Measurements from ENCODE around the gene OXLD1.
A peak's percentile ranks its signal among the peaks of the same experiment; 100 is the strongest.

The OXLD1 gene

DNA sequence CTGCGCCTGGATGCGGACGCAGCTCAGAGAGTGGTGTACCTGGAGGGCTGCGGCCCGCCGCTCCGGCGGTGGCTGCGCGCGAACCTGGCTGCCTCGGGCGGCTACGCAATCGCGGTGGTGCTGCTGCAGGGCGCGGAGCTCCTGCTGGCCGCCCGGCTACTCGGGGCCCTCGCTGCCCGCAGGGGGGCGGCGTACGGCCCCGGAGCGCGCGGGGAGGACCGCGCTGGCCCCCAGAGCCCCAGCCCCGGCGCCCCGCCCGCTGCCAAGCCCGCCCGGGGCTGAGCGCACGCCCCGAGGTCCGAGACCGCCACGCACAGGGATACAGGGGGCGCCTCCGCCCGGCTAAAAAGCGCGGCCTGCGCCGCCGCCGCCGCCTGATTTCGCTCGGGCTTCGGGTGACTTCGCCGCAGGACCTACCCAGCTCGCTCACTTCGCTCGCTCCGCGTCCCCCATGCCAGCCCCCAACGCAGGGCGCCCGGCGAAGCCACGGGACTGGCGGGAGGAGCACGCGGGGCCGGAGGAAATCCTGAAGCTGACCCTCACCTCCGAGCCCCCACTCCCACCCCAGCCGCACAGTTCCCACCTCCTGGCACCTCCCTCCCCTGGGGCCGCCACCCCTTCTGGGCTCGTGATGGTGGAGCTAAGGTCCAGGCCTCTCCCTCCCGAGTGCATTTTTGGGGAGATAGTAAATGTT, 18.2 kb downstream of the OXLD1 start:
- 4 to 9% methylated on average over 40 to 57 of the region's 78 CpGs for WGBS, 2 experiments (ENCODE audit: insufficient coverage in 2 of 2)
- Histone ChIP-seq H3K9me3 (ENCODE audit: control insufficient read depth, low read length) (no peaks in the 10 kb centered on the region), H3K4me1 (ENCODE audit: control insufficient read depth, insufficient read depth, low read length, poor library complexity, severe bottlenecking) (no peaks in the 10 kb centered on the region), H3K4me3 (ENCODE audit: extremely low read depth, insufficient read depth, low read length, poor library complexity, severe bottlenecking) (peak overlapping the region; percentile 5), H3K27ac (ENCODE audit: low read depth, low read length, severe bottlenecking) (no peak overlapping the region), H3K36me3 (ENCODE audit: control insufficient read depth, insufficient read depth, low read length) (no peaks in the 10 kb centered on the region)

DNA sequence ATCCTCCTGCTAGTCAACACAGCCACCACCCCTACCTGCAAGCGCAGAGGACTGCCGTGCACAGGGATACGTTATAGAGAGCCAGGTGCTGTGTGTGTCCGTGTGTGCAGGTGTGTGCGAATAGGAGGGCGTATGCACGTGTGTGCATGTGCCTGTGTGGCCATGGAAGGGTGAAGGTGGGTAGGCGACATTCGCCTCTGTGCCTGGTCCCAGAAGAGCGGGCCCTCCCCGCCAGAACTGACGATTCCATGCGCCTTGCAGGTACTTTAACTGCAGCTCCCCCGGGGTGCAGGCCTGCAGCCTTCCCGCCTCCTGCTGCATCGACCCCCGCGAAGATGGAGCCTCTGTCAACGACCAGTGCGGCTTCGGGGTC, 18.8 kb downstream of the OXLD1 start:
- Histone ChIP-seq H3K27ac (ENCODE audit: low read depth, low read length, severe bottlenecking) (no peak overlapping the region), H3K4me3 (ENCODE audit: extremely low read depth, insufficient read depth, low read length, poor library complexity, severe bottlenecking) (no peak overlapping the region), H3K4me1 (ENCODE audit: control insufficient read depth, insufficient read depth, low read length, poor library complexity, severe bottlenecking) (peaks cover 2% of the 10 kb centered on the region), H3K9me3 (ENCODE audit: control insufficient read depth, low read length) (no peaks in the 10 kb centered on the region), H3K36me3 (ENCODE audit: control insufficient read depth, insufficient read depth, low read length) (no peaks in the 10 kb centered on the region)
- 37 to 38% methylated on average over 15 to 18 of the region's 21 CpGs for WGBS, 2 experiments (ENCODE audit: insufficient coverage in 2 of 2)

DNA sequence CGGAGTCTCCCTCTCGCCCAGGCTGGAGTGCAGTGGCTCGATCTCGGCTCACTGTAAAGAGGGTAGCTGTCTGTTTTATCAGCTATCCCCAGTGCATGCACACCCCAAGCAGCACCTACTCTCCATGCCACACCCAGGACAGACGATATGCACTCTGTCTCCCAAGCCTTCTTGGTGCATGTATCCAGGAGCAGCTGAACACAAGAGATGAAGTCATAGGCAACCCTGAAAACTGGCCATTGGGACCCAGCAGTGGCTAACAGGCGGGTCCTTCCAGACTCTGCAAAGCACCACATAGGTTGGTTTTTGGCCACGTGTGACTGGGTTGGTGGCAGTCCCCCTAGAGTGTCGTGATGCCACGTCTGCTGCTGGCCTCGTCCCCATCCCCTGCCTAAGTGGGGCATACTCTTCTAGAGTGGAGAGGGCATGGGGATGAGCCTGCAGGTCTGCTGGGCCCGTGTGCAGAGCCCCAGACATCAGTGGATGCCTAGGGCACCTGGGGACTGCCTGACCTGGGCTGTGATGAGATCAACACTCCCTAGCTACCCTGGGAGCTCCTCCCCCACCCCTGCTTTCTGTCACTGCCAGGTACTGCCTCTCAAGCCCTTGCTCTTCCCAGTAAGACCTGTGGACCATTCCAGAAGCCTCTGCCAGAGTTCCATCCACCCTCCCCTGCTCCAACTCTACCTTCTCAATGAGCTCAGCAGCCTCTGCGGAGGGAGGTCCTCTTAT, 19.4 kb downstream of the OXLD1 start:
- Histone ChIP-seq H3K4me1 (ENCODE audit: control insufficient read depth, insufficient read depth, low read length, poor library complexity, severe bottlenecking) (peaks cover 8% of the 10 kb centered on the region), H3K9me3 (ENCODE audit: control insufficient read depth, low read length) (no peaks in the 10 kb centered on the region), H3K36me3 (ENCODE audit: control insufficient read depth, insufficient read depth, low read length) (no peaks in the 10 kb centered on the region), H3K4me3 (ENCODE audit: extremely low read depth, insufficient read depth, low read length, poor library complexity, severe bottlenecking) (no peak overlapping the region), H3K27ac (ENCODE audit: low read depth, low read length, severe bottlenecking) (no peak overlapping the region)
- 84 to 86% methylated on average over 4 to 7 of the region's 12 CpGs for WGBS, 2 experiments (ENCODE audit: insufficient coverage in 2 of 2)

DNA sequence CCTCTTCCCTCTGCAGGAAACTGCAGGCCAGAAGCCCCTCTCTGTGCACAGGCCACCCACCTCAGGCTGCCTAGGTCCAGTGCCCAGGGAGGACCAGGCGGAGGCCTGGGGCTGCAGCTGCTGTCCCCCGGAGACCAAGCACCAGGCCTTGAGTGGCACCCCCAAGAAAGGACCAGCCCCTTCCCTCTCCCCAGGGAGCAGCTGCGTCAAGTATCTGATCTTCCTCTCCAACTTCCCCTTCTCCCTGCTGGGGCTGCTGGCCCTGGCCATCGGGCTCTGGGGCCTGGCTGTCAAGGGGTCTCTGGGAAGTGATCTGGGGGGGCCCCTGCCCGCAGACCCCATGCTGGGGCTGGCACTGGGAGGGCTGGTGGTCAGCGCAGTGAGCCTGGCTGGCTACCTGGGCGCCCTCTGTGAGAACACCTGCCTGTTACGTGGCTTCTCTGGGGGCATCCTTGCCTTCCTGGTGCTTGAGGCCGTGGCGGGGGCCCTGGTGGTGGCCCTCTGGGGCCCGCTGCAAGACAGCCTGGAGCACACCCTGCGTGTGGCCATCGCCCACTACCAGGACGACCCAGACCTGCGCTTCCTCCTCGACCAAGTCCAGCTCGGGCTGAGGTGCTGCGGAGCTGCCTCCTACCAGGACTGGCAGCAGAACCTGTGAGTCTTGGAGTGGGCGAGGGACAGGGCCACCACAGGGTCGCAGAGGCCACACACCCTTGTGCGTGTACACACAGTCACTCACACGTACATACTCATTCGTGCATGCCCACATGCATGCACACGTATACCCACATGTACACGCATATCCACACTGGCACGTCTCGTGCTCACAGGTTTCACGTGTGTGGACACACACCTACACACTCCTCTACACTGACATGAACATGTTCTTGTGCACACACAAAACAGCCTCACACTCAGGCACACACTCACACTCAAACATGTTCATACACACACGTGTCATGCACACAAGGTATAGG, 21.1 kb downstream of the OXLD1 start:
- Histone ChIP-seq H3K36me3 (ENCODE audit: control insufficient read depth, insufficient read depth, low read length) (no peaks in the 10 kb centered on the region), H3K4me1 (ENCODE audit: control insufficient read depth, insufficient read depth, low read length, poor library complexity, severe bottlenecking) (peaks cover 11% of the 10 kb centered on the region), H3K4me3 (ENCODE audit: extremely low read depth, insufficient read depth, low read length, poor library complexity, severe bottlenecking) (no peak overlapping the region), H3K27ac (ENCODE audit: low read depth, low read length, severe bottlenecking) (no peak overlapping the region), H3K9me3 (ENCODE audit: control insufficient read depth, low read length) (no peaks in the 10 kb centered on the region)
- 91 to 97% methylated on average over 21 to 26 of the region's 29 CpGs for WGBS, 2 experiments (ENCODE audit: insufficient coverage in 2 of 2)

DNA sequence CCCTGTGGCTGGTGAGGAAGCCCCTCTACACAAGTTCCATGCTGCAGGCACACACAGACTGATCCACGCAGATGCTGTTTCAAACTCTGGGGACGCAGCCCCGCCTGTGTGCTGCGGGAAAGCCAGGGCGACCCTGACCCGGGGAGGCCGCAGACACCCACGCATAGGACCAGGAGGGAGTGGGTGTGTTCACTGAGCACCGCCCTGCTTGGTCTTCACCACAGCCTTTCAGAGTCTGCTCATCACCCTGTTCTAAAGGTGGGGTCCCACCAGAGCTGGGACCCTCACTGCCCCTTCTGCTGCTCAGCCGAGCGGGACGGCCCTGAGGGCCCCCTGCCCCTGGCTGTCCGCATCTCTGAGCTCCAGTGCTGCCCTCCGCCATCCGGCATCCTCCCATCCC, 21.9 kb downstream of the OXLD1 start:
- Histone ChIP-seq H3K4me1 (ENCODE audit: control insufficient read depth, insufficient read depth, low read length, poor library complexity, severe bottlenecking) (peaks cover 11% of the 10 kb centered on the region), H3K4me3 (ENCODE audit: extremely low read depth, insufficient read depth, low read length, poor library complexity, severe bottlenecking) (no peak overlapping the region), H3K36me3 (ENCODE audit: control insufficient read depth, insufficient read depth, low read length) (no peaks in the 10 kb centered on the region), H3K9me3 (ENCODE audit: control insufficient read depth, low read length) (no peaks in the 10 kb centered on the region), H3K27ac (ENCODE audit: low read depth, low read length, severe bottlenecking) (no peak overlapping the region)
- WGBS, 2 experiments (ENCODE audit: insufficient coverage in 2 of 2): 95 to 99% methylated on average over 14 of the region's 15 CpGs

DNA sequence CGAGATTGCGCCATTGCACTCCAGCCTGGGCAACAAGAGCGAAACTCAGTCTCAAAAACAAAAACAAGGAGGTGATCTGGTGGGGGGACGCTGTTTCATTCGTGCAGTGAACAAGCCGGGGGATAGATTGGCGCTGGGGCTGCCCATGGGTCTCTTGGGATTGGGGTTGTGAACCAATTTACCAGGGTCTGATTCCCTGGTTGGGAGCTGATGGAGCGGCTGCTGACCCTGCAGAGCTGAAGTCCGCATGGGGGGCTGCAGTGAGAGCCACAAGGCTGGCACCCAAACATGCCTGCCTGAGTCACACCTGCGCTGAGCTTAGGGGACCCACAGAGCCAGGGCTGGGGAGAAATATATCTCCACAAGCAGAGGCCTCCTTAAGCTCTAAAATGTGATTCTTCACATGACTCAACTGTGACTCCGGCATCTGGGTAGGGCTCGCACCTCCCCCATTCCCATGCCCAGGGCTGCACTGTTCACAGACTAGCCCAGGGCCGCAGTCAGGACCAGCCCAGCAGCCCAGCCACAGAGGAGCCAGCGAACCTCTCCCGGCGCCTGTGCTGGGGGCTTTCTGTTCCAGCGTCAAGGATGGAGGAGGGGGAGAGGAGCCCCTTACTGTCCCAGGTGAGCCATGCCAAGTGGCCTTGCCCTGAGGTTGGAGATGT, 24.4 kb downstream of the OXLD1 start:
- peak overlapping the region; percentile 53 for H3K27ac ChIP-seq (ENCODE audit: low read depth, low read length, severe bottlenecking)

DNA sequence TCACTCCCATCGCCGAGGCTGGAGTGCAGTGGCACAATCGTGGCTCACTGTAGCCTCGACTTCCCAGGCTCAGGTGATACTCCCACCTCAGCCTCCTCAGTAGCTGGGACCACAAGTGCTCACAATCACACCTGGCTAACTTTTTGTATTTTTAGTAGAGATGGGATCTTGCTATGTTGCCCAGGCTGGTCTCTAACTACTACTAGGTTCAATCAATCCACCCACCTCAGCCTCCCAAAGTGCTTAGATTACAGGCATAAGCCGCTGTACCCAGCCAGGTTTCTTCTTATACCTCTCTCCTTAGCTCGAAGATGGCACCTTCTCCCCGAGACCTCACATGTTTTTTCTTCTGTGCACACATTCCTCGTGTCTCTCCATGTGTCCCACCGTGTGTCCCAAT, 26.4 kb downstream of the OXLD1 start:
- WGBS, 2 experiments (ENCODE audit: insufficient coverage in 2 of 2): 97 to 100% methylated on average over 2 to 6 of the region's 9 CpGs
- Histone ChIP-seq H3K4me3 (ENCODE audit: extremely low read depth, insufficient read depth, low read length, poor library complexity, severe bottlenecking) (no peak overlapping the region), H3K9me3 (ENCODE audit: control insufficient read depth, low read length) (no peaks in the 10 kb centered on the region), H3K27ac (ENCODE audit: low read depth, low read length, severe bottlenecking) (no peak overlapping the region), H3K36me3 (ENCODE audit: control insufficient read depth, insufficient read depth, low read length) (peaks cover 6% of the 10 kb centered on the region), H3K4me1 (ENCODE audit: control insufficient read depth, insufficient read depth, low read length, poor library complexity, severe bottlenecking) (peaks cover 20% of the 10 kb centered on the region)

More for the DNA sequence above, 24.4 kb downstream of the OXLD1 start:
- no peaks in the 10 kb centered on the region for H3K36me3 ChIP-seq (ENCODE audit: control insufficient read depth, insufficient read depth, low read length)
- peaks cover 14% of the 10 kb centered on the region for H3K4me1 ChIP-seq (ENCODE audit: control insufficient read depth, insufficient read depth, low read length, poor library complexity, severe bottlenecking)
- 89 to 91% methylated on average over 11 of the region's 17 CpGs for WGBS, 2 experiments (ENCODE audit: insufficient coverage in 2 of 2)
- no peaks in the 10 kb centered on the region for H3K9me3 ChIP-seq (ENCODE audit: control insufficient read depth, low read length)
- H3K4me3 ChIP-seq (ENCODE audit: extremely low read depth, insufficient read depth, low read length, poor library complexity, severe bottlenecking): no peak overlapping the region

DNA sequence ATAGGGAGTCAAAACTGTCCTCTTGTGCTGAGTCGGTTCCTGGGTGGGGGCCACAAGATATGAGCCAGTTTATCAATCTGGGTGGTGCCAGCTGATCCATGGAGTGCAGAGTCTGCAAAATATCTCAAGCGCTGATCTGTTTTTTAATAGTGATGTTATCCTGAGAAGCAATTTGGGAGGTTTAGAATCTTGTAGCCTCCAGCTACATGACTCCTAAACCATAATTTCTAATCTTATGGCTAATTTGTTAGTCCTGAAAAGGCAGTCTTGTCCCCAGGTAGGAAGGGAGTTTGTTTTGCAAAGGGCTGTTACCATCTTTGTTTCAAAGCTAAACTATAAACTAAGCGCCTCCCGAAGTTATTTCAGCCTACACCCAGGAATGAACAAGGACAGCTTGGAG, 27.7 kb downstream of the OXLD1 start:
- Histone ChIP-seq H3K27ac (ENCODE audit: low read depth, low read length, severe bottlenecking) (no peak overlapping the region), H3K9me3 (ENCODE audit: control insufficient read depth, low read length) (no peaks in the 10 kb centered on the region), H3K4me3 (ENCODE audit: extremely low read depth, insufficient read depth, low read length, poor library complexity, severe bottlenecking) (no peak overlapping the region), H3K4me1 (ENCODE audit: control insufficient read depth, insufficient read depth, low read length, poor library complexity, severe bottlenecking) (peaks cover 22% of the 10 kb centered on the region), H3K36me3 (ENCODE audit: control insufficient read depth, insufficient read depth, low read length) (peaks cover 16% of the 10 kb centered on the region)
- 69 to 100% methylated on average over 1 of the region's 4 CpGs for WGBS, 2 experiments (ENCODE audit: insufficient coverage in 2 of 2)

DNA sequence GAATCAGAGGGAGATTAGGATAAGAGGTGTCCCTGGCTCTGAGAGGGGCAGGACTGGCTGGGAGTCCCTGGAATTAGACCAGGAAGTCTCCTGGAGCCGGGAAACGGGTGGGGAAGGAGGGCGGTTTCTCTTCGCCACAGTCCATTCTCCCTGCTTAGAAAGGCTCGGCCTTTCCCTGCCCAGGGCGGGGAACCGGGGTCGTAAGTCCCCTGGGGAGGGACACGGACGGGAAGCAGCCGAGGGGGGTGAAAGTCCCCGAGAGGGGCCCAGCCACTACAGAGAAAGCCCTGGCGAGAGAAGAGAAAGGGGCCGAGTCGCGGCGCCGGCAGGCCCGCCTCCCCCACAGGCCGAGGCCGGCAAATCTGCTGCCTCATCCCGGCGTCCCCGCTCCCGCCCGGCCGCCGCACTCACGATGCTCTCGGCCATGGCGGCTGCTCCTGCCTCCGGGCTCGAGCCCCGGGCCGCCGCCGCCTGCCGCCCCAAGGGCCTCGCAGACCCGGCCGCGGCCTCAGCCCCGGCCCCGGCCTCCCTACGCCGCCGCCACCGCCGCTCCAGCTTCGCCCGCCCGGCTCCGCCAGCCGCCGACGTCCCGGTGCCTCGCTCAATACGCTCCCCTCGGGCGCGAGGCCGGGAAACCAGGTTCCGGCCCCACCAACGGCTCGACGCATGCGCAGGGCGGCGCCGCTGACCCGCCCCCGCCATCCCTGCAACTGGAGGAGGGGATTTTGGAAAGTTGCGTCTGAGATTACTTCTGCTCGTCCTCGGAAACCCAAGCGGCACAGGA, 29.7 kb downstream of the OXLD1 start, which contains the start of the genes NPLOC4 and TSPAN10:
Gene NPLOC4, minus strand, starts transcription at position 608 of the 784 bp plus-strand sequence. Its CDS starts 182 bp downstream, at position 426.
Gene TSPAN10, plus strand, starts transcription at position 692 of the 784 bp plus-strand sequence. CDS start 5,217 bp downstream, outside the sequence.
- H3K36me3 ChIP-seq (ENCODE audit: control insufficient read depth, insufficient read depth, low read length): peaks cover 30% of the 10 kb centered on the region
- H3K4me1 ChIP-seq (ENCODE audit: control insufficient read depth, insufficient read depth, low read length, poor library complexity, severe bottlenecking): peaks cover 11% of the 10 kb centered on the region
- 0% methylated on average over 45 to 58 of the region's 77 CpGs for WGBS, 2 experiments (ENCODE audit: insufficient coverage in 2 of 2)
- peak within 1 kb of the TSS; percentile 73 for H3K4me3 ChIP-seq (ENCODE audit: extremely low read depth, insufficient read depth, low read length, poor library complexity, severe bottlenecking)
- H3K27ac ChIP-seq (ENCODE audit: low read depth, low read length, severe bottlenecking): peak within 1 kb of the TSS; percentile 94
- H3K9me3 ChIP-seq (ENCODE audit: control insufficient read depth, low read length): no peaks in the 10 kb centered on the region

Data from mesodermal cell (in vitro differentiated cells).